PC-3 (cell line): ENCODE measurements around the gene POU2F1. TPM values are rescaled to one million over a fixed set of nuclear protein-coding genes. Genes with fewer than 3 reads are reported as not detected.

Experiments
- ATAC-seq: fragments of 200-7000 bp; cut with Tn5 transposase; 2 replicates; pipeline ENCODE4 v1.9.1; 2020; ENCODE audit warnings: mild to moderate bottlenecking, moderate library complexity
- BruUV-seq: library from RNA; stranded (reverse); fragments of 400-500 nt; replicated peaks from 2 replicates; lab custom pipeline; 2021; lab: Mats Ljungman, UMichigan
- CTCF ChIA-PET: fragments of 300-600 bp; sonication (Branson Sonifier 250); formaldehyde crosslinking; loops from one replicate; lab custom pipeline; 2022; ENCODE audit warnings: antibody characterized with exemption; lab: Charles Lee
- POLR2A ChIA-PET: fragments of 300-600 bp; sonication (Branson Sonifier 250); formaldehyde crosslinking; loops from one replicate; lab custom pipeline; 2022; ENCODE audit warnings: antibody characterized with exemption; ENCODE audit not compliant: unreplicated experiment; lab: Charles Lee
- DNase-seq: peaks from one replicate; pipeline ENCODE4 v3.0.0-alpha.2; 2015
- H2AFZ ChIP-seq: fragments of 300-600 bp; sonication (generic); 2 replicates; pipeline ENCODE4 v1.6.0; 2016; ENCODE audit warnings: antibody characterized with exemption, low read length
- H3F3A ChIP-seq: fragments of 300-600 bp; sonication (generic); one replicate; pipeline ENCODE4 v1.6.0; 2017; ENCODE audit warnings: antibody characterized with exemption, low read length, control low read depth, mild to moderate bottlenecking; ENCODE audit not compliant: unreplicated experiment
- H3K27ac ChIP-seq: fragments of 300-600 bp; sonication (generic); 2 replicates; pipeline ENCODE4 v1.5.1; 2016; ENCODE audit warnings: mild to moderate bottlenecking, low read length
- H3K27me3 ChIP-seq: fragments of 300-600 bp; sonication (generic); 2 replicates; pipeline ENCODE4 v1.6.1; 2016; ENCODE audit warnings: low read length, mixed read lengths
- H3K36me3 ChIP-seq: fragments of 300-600 bp; sonication (generic); 2 replicates; pipeline ENCODE4 v1.6.1; 2016; ENCODE audit warnings: low read depth, mixed run types, low read length, mixed read lengths
- H3K4me1 ChIP-seq: fragments of 300-600 bp; sonication (generic); 2 replicates; pipeline ENCODE4 v1.5.1; 2016; ENCODE audit warnings: low read length; ENCODE audit not compliant: insufficient read depth
- H3K4me2 ChIP-seq: fragments of 300-600 bp; sonication (generic); 2 replicates; pipeline ENCODE4 v1.6.0; 2016; ENCODE audit warnings: low read length
- H3K4me3 ChIP-seq: fragments of 300-600 bp; sonication (generic); 2 replicates; pipeline ENCODE4 v1.5.1; 2016; ENCODE audit warnings: mild to moderate bottlenecking, low read length, mixed read lengths
- H3K79me2 ChIP-seq: fragments of 300-600 bp; sonication (generic); 2 replicates; pipeline ENCODE4 v1.6.1; 2017; ENCODE audit warnings: low read length, mixed read lengths
- H3K9ac ChIP-seq: fragments of 300-600 bp; sonication (generic); 2 replicates; pipeline ENCODE4 v1.6.0; 2016; ENCODE audit warnings: mild to moderate bottlenecking, low read length
- H3K9me2 ChIP-seq: fragments of 300-600 bp; sonication (generic); replicated peaks from 2 replicates; pipeline ENCODE4 v1.6.1; 2016; ENCODE audit warnings: mixed run types, low read length, mixed read lengths
- H3K9me3 ChIP-seq: fragments of 300-600 bp; sonication (generic); 2 replicates; pipeline ENCODE4 v1.6.1; 2016; ENCODE audit warnings: low read length, mixed read lengths
- H4K20me1 ChIP-seq: fragments of 300-600 bp; sonication (generic); 2 replicates; pipeline ENCODE4 v1.6.1; 2016; ENCODE audit warnings: low read length, mixed read lengths
- EZH2 ChIP-seq: fragments of 300-600 bp; sonication (generic); IDR thresholded peaks from one replicate; pipeline ENCODE4 v1.6.1; 2017; ENCODE audit warnings: antibody characterized with exemption, mild to moderate bottlenecking, low read length; ENCODE audit not compliant: unreplicated experiment
- EZH2phosphoT487 ChIP-seq: fragments of 300-600 bp; sonication (generic); IDR thresholded peaks from 2 replicates; pipeline ENCODE4 v1.6.1; 2018; ENCODE audit warnings: mild to moderate bottlenecking, antibody characterized with exemption, low read length, borderline replicate concordance
- intact Hi-C: fragments of 100-400 bp; cut with micrococcal nuclease; formaldehyde crosslinking; loops from 2 replicates; pipeline ENCODE4 v1.9.0; 2023
- total RNA-seq: library from RNA; depleted of rRNA; stranded (reverse); fragments of >200 nt; gene quantifications from 2 replicates; pipeline ENCODE4 v1.2.3, GENCODE V29; 2014
- TF ChIP-seq, protein P1 (sequence below): fragments of 300-600 bp; sonication (generic); conservative IDR thresholded peaks from 2 replicates; pipeline ENCODE4 v1.5.1; 2017; ENCODE audit warnings: antibody characterized with exemption, low read depth, mild to moderate bottlenecking, low read length

The POU2F1 gene
- total RNA-seq, 1 experiment from 2014 or later = 8.7 TPM

GRCh38 chr1:167328816-167329483 is 108.3 kb downstream of the POU2F1 start:
- Histone ChIP-seq H4K20me1 (no peaks in the 10 kb centered on the region), H2AFZ (no peak overlapping the region), H3K4me3 (no peak overlapping the region), H3K9ac (no peak overlapping the region), H3K9me3 (no peaks in the 10 kb centered on the region), H3K4me1 (peaks cover 6% of the 10 kb centered on the region), H3F3A (no peaks in the 10 kb centered on the region), H3K79me2 (no peaks in the 10 kb centered on the region), H3K36me3 (peaks cover 8% of the 10 kb centered on the region; the same call in 1 of the 2 replicates), H3K9me2 (no peaks in the 10 kb centered on the region), H3K4me2 (no peak overlapping the region), H3K27me3 (no peaks in the 10 kb centered on the region), H3K27ac (no peak overlapping the region)
- CTCF ChIA-PET = no interaction called here
- DNase-seq = no peak
- ATAC-seq = no peak
- BruUV-seq = no TSS peak
- TF ChIP-seq EZH2phosphoT487 = no peak
- TF ChIP-seq EZH2 = no peak
- TF ChIP-seq, protein P1, sequence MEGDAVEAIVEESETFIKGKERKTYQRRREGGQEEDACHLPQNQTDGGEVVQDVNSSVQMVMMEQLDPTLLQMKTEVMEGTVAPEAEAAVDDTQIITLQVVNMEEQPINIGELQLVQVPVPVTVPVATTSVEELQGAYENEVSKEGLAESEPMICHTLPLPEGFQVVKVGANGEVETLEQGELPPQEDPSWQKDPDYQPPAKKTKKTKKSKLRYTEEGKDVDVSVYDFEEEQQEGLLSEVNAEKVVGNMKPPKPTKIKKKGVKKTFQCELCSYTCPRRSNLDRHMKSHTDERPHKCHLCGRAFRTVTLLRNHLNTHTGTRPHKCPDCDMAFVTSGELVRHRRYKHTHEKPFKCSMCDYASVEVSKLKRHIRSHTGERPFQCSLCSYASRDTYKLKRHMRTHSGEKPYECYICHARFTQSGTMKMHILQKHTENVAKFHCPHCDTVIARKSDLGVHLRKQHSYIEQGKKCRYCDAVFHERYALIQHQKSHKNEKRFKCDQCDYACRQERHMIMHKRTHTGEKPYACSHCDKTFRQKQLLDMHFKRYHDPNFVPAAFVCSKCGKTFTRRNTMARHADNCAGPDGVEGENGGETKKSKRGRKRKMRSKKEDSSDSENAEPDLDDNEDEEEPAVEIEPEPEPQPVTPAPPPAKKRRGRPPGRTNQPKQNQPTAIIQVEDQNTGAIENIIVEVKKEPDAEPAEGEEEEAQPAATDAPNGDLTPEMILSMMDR = no peak
- intact Hi-C loops = no loop called here
- POLR2A ChIA-PET = no interaction called here

DNA sequence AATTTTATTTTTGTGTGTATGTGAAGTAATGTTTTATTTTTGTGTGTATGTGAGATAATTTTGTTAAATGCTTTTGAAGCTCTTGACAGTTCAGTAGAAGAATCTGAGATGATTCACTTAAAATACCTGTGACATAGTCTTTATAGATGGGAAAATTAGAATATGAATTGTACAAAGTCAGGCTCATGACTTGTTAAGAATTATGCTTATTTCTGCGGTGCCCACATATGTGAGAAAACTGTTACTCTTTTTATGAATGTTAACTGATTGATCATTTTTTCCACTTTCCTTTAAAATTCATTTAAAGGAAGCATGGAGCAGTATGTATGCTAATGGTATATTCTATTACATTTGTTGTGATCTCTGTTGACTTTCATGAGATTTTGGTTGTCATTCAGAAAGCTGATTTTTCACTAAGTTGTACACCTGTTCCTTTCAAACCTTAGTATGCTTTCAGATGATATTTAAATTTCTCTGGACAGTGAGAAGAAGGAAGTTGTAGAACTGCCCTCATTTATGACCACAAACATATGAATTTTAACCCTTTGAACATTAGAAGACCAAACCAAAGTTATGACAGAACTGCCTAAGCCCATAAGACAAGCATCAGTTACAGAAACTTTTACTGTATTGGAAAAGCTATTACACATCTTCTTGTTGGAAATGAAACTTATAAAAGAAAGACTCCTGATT is 110.1 kb downstream of the POU2F1 start:
- Histone ChIP-seq H3K9ac (no peak overlapping the region), H3K9me2 (no peaks in the 10 kb centered on the region), H4K20me1 (no peaks in the 10 kb centered on the region), H3K27ac (no peak overlapping the region), H3K36me3 (no peaks in the 10 kb centered on the region), H3K79me2 (no peaks in the 10 kb centered on the region), H3K27me3 (no peaks in the 10 kb centered on the region), H3F3A (no peaks in the 10 kb centered on the region), H2AFZ (no peak overlapping the region), H3K4me1 (peaks cover 6% of the 10 kb centered on the region), H3K4me2 (no peak overlapping the region), H3K9me3 (no peaks in the 10 kb centered on the region), H3K4me3 (no peak overlapping the region)
- BruUV-seq = no TSS peak
- ChIA-PET POLR2A (no interaction called here), CTCF (no interaction called here)
- DNase-seq (no peak), ATAC-seq (no peak)
- intact Hi-C loops = no loop called here
- TF ChIP-seq EZH2 (no peak), EZH2phosphoT487 (no peak)
- TF ChIP-seq, protein P1 = no peak

- Histone ChIP-seq H3K9me2 (no peaks in the 10 kb centered on the region), H3F3A (no peaks in the 10 kb centered on the region), H3K9me3 (no peaks in the 10 kb centered on the region), H3K4me3 (no peak overlapping the region), H3K27me3 (no peaks in the 10 kb centered on the region), H3K9ac (no peak overlapping the region), H3K4me2 (no peak overlapping the region), H3K36me3 (no peaks in the 10 kb centered on the region), H3K27ac (no peak overlapping the region), H3K4me1 (peaks cover 6% of the 10 kb centered on the region), H4K20me1 (no peaks in the 10 kb centered on the region), H2AFZ (no peak overlapping the region), H3K79me2 (no peaks in the 10 kb centered on the region)
- POLR2A ChIA-PET = no interaction called here
- BruUV-seq = no TSS peak
- DNase-seq = no peak
- intact Hi-C loops = no loop called here
- ATAC-seq = no peak
- CTCF ChIA-PET = interaction anchor here (1.0 kb wide), 1 partner anchor 11 kb away, joined by 3 read pairs; no protein-coding TSS in a partner anchor
- TF ChIP-seq EZH2 (no peak), EZH2phosphoT487 (no peak)
- TF ChIP-seq, protein P1 = no peak
Observed at GRCh38 chr1:167331650-167332049, 111.0 kb downstream of the POU2F1 start.
